ENCODE data around the gene GLRX5.

DNA sequence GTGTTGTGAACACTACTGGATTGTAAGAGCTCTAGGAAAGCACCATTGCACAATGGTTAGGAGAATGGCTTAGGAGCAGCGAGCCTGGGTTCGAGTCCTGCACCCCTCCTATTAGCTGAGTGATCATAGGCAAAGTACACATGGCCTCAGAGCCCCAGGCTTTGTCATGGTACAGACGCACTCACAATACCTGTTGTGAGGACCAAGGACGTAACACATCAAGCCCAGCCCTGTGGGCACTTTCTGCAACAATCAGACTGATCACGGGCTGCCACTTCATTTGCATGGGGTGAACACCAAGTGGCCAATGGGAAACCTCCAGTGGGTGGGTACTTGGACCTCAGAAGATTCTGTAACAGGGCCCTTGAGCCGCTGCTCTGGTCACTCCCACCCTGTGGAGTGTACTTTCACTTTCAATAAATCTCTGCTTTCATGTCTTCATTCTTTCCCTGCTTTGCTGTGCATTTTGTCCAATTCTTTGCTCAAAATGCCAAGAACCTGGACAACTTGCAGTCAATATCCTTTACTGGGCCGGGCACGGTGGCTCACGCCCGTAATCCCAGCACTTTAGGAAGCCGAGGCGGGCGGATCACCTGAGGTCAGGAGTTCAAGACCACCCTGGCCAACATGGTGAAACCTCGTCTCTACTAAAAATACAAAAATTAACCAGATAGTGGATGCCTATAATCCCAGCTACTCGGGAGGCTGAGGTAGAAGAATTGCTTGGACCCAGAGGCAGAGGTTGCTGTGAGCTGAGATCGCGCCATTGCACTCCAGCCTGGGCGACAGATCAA, 28.2 kb downstream of the GLRX5 start:
- TF ChIP-seq, protein P1, sequence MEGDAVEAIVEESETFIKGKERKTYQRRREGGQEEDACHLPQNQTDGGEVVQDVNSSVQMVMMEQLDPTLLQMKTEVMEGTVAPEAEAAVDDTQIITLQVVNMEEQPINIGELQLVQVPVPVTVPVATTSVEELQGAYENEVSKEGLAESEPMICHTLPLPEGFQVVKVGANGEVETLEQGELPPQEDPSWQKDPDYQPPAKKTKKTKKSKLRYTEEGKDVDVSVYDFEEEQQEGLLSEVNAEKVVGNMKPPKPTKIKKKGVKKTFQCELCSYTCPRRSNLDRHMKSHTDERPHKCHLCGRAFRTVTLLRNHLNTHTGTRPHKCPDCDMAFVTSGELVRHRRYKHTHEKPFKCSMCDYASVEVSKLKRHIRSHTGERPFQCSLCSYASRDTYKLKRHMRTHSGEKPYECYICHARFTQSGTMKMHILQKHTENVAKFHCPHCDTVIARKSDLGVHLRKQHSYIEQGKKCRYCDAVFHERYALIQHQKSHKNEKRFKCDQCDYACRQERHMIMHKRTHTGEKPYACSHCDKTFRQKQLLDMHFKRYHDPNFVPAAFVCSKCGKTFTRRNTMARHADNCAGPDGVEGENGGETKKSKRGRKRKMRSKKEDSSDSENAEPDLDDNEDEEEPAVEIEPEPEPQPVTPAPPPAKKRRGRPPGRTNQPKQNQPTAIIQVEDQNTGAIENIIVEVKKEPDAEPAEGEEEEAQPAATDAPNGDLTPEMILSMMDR (IDR thresholded peaks at IDR 0.05; ENCODE audit: insufficient read depth, low read length, poor library complexity, severe bottlenecking), result no peak
- no peak for TF ChIP-seq EZH2phosphoT487 (conservative IDR thresholded peaks at IDR 0.05; ENCODE audit: low read length)
